NCI-H2171 treated with DMSO at 0.1 percent for 48 hours (cell line): ENCODE measurements around the gene AFAP1L2.
A peak's percentile ranks its signal among the peaks of the same experiment; 100 is the strongest.

Source experiments
- DNase-seq: peaks from one replicate; lab custom pipeline; 2025; lab: John Stamatoyannopoulos, UW

AFAP1L2 gene

DNA sequence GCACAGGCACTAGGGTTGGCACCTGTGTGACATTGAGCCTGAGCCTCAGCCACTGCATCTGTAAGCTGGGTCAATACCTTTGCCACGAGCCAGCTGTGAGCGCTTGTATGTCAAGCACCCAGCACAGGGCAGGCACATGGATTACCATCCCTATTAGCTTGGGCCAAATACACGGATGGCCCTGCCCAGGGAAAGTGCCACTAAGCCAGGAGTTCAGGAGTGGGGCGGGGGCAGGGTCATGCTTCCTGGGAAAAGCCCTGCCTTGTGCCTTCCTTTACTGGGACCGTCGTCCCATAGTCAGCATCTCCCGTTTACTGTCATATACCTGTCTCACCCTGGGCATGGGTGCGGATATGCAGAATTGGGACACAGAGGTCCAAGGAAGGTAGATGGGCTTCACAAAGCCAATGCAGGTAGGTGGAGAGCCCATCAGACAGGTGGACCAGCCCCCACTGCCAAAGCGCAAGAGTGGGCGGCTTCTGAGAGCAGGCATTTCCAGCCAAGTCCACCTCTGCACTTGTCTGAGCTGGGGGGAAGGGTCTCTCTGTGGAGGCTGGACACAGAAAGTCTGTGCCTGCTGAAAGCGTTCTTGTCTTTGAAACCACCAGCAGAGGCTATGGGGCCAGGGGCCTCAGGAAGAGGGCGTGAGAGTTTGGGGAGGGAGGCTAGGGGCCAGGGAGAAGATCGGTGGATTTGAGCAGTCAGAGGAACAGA lies 92.6 kb downstream of the AFAP1L2 start:
- DNase-seq = no peak

DNA sequence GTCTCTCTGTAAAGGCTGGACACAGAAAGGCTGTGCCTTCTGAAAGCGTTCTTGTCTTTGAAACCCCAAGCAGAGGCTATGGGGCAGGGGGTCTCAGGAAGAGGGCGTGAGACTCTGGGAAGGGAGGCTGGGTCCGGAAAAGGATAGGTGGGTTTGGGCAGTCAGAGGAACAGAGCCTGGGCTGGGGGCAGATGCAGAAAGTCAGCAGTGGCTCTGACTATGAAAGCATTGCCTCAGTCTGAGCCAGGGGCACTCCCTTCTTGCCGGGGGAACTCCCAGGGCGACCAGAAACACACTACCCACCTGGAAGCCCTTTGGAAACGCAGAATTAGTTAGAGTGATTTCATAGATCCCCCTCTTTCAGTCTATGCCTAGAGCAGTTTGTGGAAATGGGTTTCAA lies 93.3 kb downstream of the AFAP1L2 start:
- no peak for DNase-seq

- DNase-seq = no peak
Observed at GRCh38 chr10:114310346-114310745, 94.0 kb downstream of the AFAP1L2 start.

DNA sequence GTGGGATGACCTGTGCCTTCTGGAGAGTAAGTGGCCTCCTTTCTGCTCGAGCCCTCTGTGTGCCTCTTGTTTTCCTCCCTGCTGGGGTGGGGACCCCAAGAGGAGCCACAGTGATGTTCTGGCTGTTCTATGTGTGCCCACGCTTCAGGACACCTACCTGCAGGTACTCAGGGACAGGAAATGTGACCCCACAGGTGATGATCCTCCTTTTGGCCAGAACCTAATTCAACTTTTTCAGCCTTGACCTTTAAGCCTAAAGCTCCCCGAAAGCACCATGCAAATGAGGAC lies 95.0 kb downstream of the AFAP1L2 start:
- DNase-seq = no peak

DNA sequence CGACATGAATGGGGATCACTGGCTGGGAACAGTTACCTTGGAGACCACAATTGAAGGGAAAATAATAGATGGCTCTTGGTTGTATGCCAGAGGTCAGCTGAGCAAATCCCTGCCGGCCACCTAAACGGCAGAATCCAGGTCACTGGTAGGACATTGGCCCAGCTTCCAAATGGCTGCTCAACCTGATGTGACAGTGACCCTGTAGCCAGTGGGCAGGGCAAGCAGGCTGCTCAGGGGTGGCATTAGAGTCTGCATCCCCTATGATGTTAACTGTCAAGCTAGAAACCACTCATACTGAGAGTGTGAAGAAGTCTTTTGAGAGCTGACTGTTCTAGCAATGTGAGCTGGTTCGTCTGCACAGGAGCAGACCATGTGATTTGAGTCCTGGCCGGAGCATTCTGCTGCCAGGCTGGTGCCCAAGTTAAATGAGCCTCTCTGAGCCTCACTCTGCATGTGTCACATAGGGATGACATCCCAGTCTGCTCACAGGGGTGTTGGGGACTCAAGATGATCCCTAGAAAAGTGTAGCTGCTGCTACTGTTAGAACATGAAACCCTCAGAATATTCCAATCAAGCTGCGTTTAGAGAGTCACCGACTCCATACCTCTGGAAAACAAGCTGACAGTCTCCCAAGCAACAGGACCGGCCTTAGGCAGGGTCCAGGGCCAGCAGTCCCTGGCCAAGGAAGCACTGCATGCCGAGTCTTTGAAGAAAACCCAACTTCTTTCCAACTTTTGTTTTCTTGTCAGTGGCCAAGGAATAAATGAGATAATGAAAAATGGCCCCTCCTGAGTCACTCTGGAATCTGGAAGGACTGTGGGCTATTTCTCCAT lies 95.6 kb downstream of the AFAP1L2 start:
- DNase-seq = no peak

DNA sequence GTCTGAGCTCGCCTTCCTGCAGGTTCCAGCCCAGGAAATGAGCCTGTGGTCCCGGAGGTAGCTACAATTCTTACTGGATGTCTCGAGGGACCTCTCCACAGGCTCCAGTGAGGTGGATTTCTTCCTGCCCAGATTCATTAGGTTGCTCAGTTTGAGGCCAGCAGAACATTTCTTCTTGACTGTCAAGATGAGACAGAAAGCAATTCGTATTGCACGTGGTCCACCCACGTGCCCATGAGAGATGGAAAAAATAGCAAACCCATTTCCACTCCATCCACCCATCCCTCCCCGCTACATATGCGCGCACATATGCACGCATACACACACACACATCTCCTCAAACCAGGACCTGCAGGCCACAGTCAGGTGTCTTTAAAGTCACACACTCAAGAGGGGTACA lies 96.6 kb downstream of the AFAP1L2 start:
- DNase-seq = no peak

DNA sequence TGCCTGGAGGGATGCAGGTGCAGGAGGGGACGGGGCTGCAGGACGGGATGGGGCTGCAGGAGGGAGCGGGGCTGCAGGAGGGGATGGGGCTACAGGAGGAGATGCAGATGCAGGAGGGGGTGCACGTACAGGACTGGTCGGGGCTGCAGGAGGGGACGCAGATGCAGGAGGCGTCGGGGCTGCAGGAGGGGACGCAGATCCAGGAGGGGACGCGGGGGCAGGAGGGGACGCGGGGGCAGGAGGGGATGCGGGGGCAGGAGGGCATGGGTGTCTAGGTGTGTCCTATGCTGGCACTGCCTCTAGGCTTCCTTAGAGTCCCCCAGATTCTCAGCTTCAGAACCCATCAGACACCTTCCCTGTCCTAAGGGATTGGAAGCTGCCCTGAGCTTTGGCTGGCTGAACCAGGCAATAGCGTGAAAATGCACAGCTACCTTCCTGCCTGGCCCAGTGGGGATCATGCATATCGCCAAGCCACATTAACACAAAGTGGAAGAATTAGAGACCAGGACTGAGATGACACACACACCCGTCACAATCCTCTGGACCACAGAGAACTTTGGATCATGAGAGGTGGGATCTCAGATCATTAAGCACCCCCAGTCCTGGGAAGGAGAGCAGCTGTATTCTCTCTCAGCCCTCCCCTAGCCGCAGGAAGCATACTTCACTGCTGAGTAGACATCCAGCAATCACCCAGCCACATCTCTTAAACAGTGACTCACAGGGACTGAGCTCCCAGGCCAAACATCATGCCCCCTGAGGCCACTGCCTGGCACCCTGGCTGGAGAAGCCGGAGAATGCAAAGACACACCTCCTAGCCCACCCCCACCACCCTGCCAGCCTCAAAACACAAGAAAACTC lies 98.0 kb downstream of the AFAP1L2 start:
- DNase-seq = no peak

- DNase-seq = no peak
Observed at GRCh38 chr10:114305521-114305925, 98.8 kb downstream of the AFAP1L2 start.

GRCh38 chr10:114304571-114305421 lies 99.5 kb downstream of the AFAP1L2 start:
- DNase-seq = peak; percentile 33

DNA sequence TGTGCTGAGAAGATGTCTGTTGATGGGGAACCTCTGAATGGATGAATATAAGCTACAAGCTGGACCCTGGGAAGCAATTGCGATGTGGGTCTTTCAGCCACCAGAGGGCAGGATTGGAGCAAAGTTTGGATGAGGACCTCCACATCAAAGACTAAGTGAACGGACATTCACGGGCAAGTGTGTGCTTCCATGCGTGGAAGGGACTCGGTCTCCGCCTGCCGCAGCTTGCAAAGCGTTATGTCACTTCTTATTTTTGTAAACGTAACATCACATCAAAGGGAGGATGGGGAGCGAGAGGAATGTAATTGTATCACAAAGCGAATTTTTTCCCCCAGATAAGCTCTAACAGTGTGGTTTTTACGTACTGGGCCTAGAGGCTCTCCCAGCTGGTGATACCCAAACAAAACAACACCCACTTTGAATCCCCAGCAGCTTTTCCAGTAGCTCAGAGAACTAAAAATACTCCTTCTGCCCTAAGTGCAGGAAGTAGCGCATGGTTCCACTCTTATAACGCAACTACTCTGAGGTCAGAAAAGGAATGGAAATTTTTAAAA lies 100.2 kb downstream of the AFAP1L2 start:
- DNase-seq = peak; percentile 34

- no peak for DNase-seq
Observed at GRCh38 chr10:114303556-114303955, 100.7 kb downstream of the AFAP1L2 start.

GRCh38 chr10:114301951-114302710 lies 102.2 kb downstream of the AFAP1L2 start:
- DNase-seq = no peak

- DNase-seq = no peak
Observed at GRCh38 chr10:114301177-114301576, 103.1 kb downstream of the AFAP1L2 start.

GRCh38 chr10:114300036-114300645 lies 104.2 kb downstream of the AFAP1L2 start:
- no peak for DNase-seq

GRCh38 chr10:114297136-114297705 lies 107.1 kb downstream of the AFAP1L2 start:
- DNase-seq = no peak

DNA sequence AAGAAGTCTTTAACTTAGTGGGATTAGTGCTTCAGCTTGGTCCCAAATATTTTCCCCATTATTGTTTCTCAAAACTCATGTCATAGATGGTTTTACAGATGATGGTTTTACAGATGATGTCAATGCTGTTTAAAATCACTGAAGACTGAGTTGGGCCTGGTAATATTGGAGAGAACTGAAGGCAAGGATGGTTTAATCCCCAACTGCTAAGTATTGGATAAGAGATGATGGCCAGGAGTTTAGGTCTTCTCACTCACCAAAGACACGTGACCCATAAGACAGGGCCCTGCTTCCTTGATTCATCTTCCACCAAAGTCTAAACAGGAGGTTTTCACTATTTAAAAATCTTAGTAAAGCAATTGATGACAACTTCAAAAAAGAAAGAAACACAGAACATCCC lies 108.9 kb downstream of the AFAP1L2 start:
- DNase-seq = no peak

GRCh38 chr10:114294549-114294948 lies 109.8 kb downstream of the AFAP1L2 start:
- DNase-seq = no peak

DNA sequence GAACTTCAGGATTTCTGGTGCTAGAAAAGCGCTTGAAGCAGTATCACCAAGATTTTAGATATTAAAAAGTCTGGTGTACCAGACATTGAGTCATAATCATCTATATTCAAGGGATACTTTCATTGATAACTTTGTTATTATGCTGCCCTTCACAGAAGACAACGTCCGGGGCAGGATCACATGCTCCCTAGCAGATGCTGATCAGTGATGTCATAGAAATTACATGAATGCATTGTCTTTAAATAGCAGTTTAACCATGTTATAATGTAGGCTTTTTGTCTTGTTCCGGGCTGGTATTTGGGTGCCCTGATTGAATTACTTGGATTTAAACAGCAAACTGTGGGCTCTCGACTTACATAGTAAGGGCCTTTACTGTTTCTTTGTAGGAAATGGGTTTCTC lies 111.2 kb downstream of the AFAP1L2 start:
- no peak for DNase-seq

- DNase-seq = no peak
Observed at GRCh38 chr10:114291516-114291915, 112.8 kb downstream of the AFAP1L2 start.

GRCh38 chr10:114291076-114291475 lies 113.2 kb downstream of the AFAP1L2 start:
- DNase-seq = no peak
